ENCODE data around the gene CFAP46. TPM values are rescaled to one million over a fixed set of nuclear protein-coding genes. Genes with fewer than 3 reads are reported as not detected.

Gene CFAP46
- total RNA-seq, 1 donor from 2014 or later = 1.3 TPM

- no peak for FAIRE-seq
- H3K36me3 Mint-ChIP-seq (ENCODE audit: low read depth, unreplicated experiment) = no peaks in the 10 kb centered on the region
Observed at GRCh38 chr10:132832186-132832969, 110.0 kb downstream of the CFAP46 start.

DNA sequence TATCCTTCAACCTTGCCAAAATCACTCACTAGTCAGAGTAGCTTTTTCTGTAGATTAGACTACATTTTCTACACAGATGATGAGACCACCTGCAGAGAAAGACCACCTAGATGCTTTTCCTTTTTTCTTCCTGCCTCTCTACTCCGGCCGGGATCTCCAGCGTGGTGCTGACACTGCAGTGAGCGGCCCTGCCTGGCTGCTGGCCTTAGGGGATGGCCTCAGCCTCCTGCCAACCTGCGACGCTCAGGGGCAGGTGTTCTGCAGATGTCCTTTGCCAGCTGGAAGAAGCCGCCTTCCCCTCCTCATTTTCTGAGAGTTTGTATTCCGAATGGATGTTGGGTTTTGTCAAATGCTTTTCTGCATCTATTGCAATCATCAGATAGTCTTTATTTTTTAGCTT, 113.0 kb downstream of the CFAP46 start:
- Histone ChIP-seq H2AFZ (ENCODE audit: low read depth, low read length) (no peak overlapping the region), H3K79me2 (ENCODE audit: insufficient read depth, low read length) (no peaks in the 10 kb centered on the region), H3K4me3 (ENCODE audit: insufficient read depth, low read depth, low read length) (no peak overlapping the region), H4K20me1 (ENCODE audit: insufficient read depth, low read length) (no peaks in the 10 kb centered on the region), H3K27me3 (ENCODE audit: insufficient read depth, low read length) (peaks cover 10% of the 10 kb centered on the region), H3K27ac (ENCODE audit: low read depth, low read length) (no peak overlapping the region), H3K36me3 (ENCODE audit: insufficient read depth, low read length) (no peaks in the 10 kb centered on the region), H3K9ac (ENCODE audit: low read length) (no peak overlapping the region), H3K9me3 (ENCODE audit: insufficient read depth, low read depth, low read length) (peaks cover 10% of the 10 kb centered on the region), H3K4me1 (ENCODE audit: insufficient read depth, low read length) (no peaks in the 10 kb centered on the region), H3K4me2 (ENCODE audit: low read length) (no peak overlapping the region)
- peaks cover 43% of the 10 kb centered on the region for H3K27me3 Mint-ChIP-seq (ENCODE audit: low read depth, unreplicated experiment)
- peaks cover 8% of the 10 kb centered on the region for H3K9me3 Mint-ChIP-seq (ENCODE audit: unreplicated experiment)
- DNase-seq (ENCODE audit: low read depth) = no peak
- FAIRE-seq = no peak
- H3K4me3 Mint-ChIP-seq (ENCODE audit: unreplicated experiment) = no peak overlapping the region
- TF ChIP-seq EZH2 (IDR thresholded peaks at IDR 0.05; ENCODE audit: insufficient read depth, low read length) = no peak
- TF ChIP-seq, protein P1, sequence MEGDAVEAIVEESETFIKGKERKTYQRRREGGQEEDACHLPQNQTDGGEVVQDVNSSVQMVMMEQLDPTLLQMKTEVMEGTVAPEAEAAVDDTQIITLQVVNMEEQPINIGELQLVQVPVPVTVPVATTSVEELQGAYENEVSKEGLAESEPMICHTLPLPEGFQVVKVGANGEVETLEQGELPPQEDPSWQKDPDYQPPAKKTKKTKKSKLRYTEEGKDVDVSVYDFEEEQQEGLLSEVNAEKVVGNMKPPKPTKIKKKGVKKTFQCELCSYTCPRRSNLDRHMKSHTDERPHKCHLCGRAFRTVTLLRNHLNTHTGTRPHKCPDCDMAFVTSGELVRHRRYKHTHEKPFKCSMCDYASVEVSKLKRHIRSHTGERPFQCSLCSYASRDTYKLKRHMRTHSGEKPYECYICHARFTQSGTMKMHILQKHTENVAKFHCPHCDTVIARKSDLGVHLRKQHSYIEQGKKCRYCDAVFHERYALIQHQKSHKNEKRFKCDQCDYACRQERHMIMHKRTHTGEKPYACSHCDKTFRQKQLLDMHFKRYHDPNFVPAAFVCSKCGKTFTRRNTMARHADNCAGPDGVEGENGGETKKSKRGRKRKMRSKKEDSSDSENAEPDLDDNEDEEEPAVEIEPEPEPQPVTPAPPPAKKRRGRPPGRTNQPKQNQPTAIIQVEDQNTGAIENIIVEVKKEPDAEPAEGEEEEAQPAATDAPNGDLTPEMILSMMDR (IDR thresholded peaks at IDR 0.05; ENCODE audit: insufficient read depth, low read depth, low read length) = no peak
- H3K36me3 Mint-ChIP-seq (ENCODE audit: low read depth, unreplicated experiment) = no peaks in the 10 kb centered on the region
- no peaks in the 10 kb centered on the region for H3K4me1 Mint-ChIP-seq (ENCODE audit: low read depth, unreplicated experiment)
- H3K27ac Mint-ChIP-seq (ENCODE audit: unreplicated experiment) = no peak overlapping the region

More at GRCh38 chr10:132832186-132832969, 110.0 kb downstream of the CFAP46 start:
- Histone ChIP-seq H2AFZ (ENCODE audit: low read depth, low read length) (no peak overlapping the region), H3K79me2 (ENCODE audit: insufficient read depth, low read length) (no peaks in the 10 kb centered on the region), H4K20me1 (ENCODE audit: insufficient read depth, low read length) (no peaks in the 10 kb centered on the region), H3K4me3 (ENCODE audit: insufficient read depth, low read depth, low read length) (no peak overlapping the region), H3K27ac (ENCODE audit: low read depth, low read length) (no peak overlapping the region), H3K4me1 (ENCODE audit: insufficient read depth, low read length) (no peaks in the 10 kb centered on the region), H3K4me2 (ENCODE audit: low read length) (no peak overlapping the region), H3K27me3 (ENCODE audit: insufficient read depth, low read length) (peaks cover 10% of the 10 kb centered on the region), H3K36me3 (ENCODE audit: insufficient read depth, low read length) (no peaks in the 10 kb centered on the region), H3K9ac (ENCODE audit: low read length) (no peak overlapping the region), H3K9me3 (ENCODE audit: insufficient read depth, low read depth, low read length) (peaks cover 2% of the 10 kb centered on the region)
- TF ChIP-seq EZH2 (IDR thresholded peaks at IDR 0.05; ENCODE audit: insufficient read depth, low read length) = no peak
- TF ChIP-seq, protein P1 (IDR thresholded peaks at IDR 0.05; ENCODE audit: insufficient read depth, low read depth, low read length) = no peak
- Mint-ChIP-seq H3K27me3 (ENCODE audit: low read depth, unreplicated experiment) (peaks cover 45% of the 10 kb centered on the region), H3K9me3 (ENCODE audit: unreplicated experiment) (peaks cover 8% of the 10 kb centered on the region), H3K4me3 (ENCODE audit: unreplicated experiment) (no peak overlapping the region), H3K4me1 (ENCODE audit: low read depth, unreplicated experiment) (no peaks in the 10 kb centered on the region), H3K27ac (ENCODE audit: unreplicated experiment) (no peak overlapping the region)
- no peak for DNase-seq (ENCODE audit: low read depth)

DNA sequence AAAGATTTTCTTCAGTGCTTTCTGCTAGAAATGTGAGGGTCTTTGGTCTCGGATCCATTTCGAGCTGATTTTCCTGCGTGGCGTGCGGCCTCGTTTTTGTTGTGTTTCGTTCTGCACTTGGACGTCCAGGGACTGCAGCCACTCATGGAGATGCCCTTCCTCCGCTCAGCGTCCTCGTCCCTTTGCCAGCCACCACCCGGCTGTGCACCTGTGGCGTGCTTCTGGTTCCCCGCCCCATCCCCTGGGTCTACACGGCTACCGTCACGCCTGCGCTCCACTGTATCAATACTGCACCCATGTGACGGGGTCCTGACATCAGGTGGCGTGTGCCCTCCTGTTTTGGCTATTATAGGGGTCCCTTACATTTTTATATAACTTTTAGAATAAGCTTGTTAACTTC, 113.7 kb downstream of the CFAP46 start:
- H3K4me1 Mint-ChIP-seq (ENCODE audit: low read depth, unreplicated experiment) = no peaks in the 10 kb centered on the region
- Histone ChIP-seq H2AFZ (ENCODE audit: low read depth, low read length) (no peak overlapping the region), H3K4me1 (ENCODE audit: insufficient read depth, low read length) (no peaks in the 10 kb centered on the region), H3K79me2 (ENCODE audit: insufficient read depth, low read length) (no peaks in the 10 kb centered on the region), H3K27me3 (ENCODE audit: insufficient read depth, low read length) (peaks cover 10% of the 10 kb centered on the region), H3K4me2 (ENCODE audit: low read length) (no peak overlapping the region), H3K27ac (ENCODE audit: low read depth, low read length) (no peak overlapping the region), H3K4me3 (ENCODE audit: insufficient read depth, low read depth, low read length) (no peak overlapping the region), H3K9me3 (ENCODE audit: insufficient read depth, low read depth, low read length) (peaks cover 10% of the 10 kb centered on the region), H3K36me3 (ENCODE audit: insufficient read depth, low read length) (no peaks in the 10 kb centered on the region), H4K20me1 (ENCODE audit: insufficient read depth, low read length) (no peaks in the 10 kb centered on the region), H3K9ac (ENCODE audit: low read length) (no peak overlapping the region)
- H3K27me3 Mint-ChIP-seq (ENCODE audit: low read depth, unreplicated experiment) = peaks cover 43% of the 10 kb centered on the region
- no peak for TF ChIP-seq EZH2 (IDR thresholded peaks at IDR 0.05; ENCODE audit: insufficient read depth, low read length)
- TF ChIP-seq, protein P1 (IDR thresholded peaks at IDR 0.05; ENCODE audit: insufficient read depth, low read depth, low read length) = no peak
- H3K4me3 Mint-ChIP-seq (ENCODE audit: unreplicated experiment) = no peak overlapping the region
- no peak for DNase-seq (ENCODE audit: low read depth)
- H3K27ac Mint-ChIP-seq (ENCODE audit: unreplicated experiment) = no peak overlapping the region
- H3K9me3 Mint-ChIP-seq (ENCODE audit: unreplicated experiment) = peaks cover 8% of the 10 kb centered on the region
- FAIRE-seq = no peak
- H3K36me3 Mint-ChIP-seq (ENCODE audit: low read depth, unreplicated experiment) = no peaks in the 10 kb centered on the region

Measured in astrocyte (in vitro differentiated cells and primary cell).